HG03066 (cell line): ENCODE results near the gene TSPYL2.

ENCODE experiments used
- ATAC-seq: cut with Tn5 transposase; IDR thresholded peaks from one replicate; pipeline ENCODE4 v1.9.1; 2021; ENCODE audit warnings: low read depth; ENCODE audit not compliant: unreplicated experiment

TSPYL2 gene

GRCh38 chrX:53116101-53116500 lies 33.9 kb downstream of the TSPYL2 start:
- no peak for ATAC-seq

GRCh38 chrX:53122013-53122412 lies 39.8 kb downstream of the TSPYL2 start:
- no peak for ATAC-seq

GRCh38 chrX:53125506-53125905 lies 43.3 kb downstream of the TSPYL2 start:
- ATAC-seq: no peak

- ATAC-seq: no peak
Measured at GRCh38 chrX:53126377-53126776, 44.2 kb downstream of the TSPYL2 start.

- ATAC-seq: no peak
Measured at GRCh38 chrX:53128097-53128749, 46.1 kb downstream of the TSPYL2 start.

GRCh38 chrX:53133400-53133799 lies 51.2 kb downstream of the TSPYL2 start:
- ATAC-seq: no peak

GRCh38 chrX:53135581-53135980 lies 53.4 kb downstream of the TSPYL2 start:
- no peak for ATAC-seq
